ENCODE results near the gene HEXIM1.

HEXIM1 gene, protein sequence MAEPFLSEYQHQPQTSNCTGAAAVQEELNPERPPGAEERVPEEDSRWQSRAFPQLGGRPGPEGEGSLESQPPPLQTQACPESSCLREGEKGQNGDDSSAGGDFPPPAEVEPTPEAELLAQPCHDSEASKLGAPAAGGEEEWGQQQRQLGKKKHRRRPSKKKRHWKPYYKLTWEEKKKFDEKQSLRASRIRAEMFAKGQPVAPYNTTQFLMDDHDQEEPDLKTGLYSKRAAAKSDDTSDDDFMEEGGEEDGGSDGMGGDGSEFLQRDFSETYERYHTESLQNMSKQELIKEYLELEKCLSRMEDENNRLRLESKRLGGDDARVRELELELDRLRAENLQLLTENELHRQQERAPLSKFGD

DNA sequence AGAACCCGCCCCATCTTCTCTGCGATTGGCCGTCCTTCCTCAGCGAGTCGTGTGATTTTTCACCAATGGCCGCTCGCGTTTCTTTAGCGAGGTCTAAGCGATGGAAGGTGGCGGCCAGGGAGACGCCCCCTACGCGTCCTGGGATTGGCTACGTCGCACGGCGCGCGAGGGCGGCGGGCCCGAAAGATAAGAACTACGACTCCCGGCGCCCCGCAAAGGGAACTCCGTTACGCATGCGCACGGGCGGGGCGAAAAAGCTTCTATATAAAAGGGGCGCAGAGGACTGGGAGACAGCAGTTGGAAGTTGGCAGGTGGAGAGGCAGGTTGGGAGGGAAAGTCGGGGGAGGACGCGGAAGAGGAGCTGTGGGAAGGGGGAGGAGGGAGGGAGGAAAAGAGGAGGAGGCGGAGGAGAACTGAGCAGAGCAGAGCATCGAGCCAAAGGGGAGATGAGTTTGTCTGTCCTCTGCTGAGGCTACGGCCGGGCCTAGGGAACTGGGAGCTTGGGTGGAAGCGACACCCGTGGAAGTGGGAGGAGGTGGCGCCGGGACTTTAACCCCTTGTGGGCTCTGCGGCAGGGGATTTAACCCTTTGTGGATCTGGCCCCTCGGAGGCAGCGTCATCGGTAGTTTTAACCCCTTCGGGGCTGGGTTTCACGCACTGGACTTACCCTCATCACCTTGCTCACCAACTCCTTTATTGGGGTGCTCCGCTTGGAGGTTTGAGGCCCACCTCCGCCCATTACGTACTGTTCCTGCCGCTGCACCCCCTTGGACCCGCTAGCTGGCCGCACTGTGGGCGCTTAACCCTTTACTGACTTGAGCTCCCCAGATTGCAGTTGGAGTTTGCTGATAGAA lies at the start of gene HEXIM1:
Gene HEXIM1 (plus strand): TSS at position 293 of the 854 bp plus-strand sequence. CDS start 716 bp downstream, outside the sequence.
- peaks cover 18% of the 10 kb centered on the region for H3K4me1 Mint-ChIP-seq (ENCODE audit: low read depth)
- H3K27me3 Mint-ChIP-seq (ENCODE audit: low read depth), result peaks cover 3% of the 10 kb centered on the region
- no peaks in the 10 kb centered on the region for H3K9me3 Mint-ChIP-seq
- DNase-seq (ENCODE audit: low spot score), result peak; percentile 99
- peak within 1 kb of the TSS; percentile 99 for H3K4me3 Mint-ChIP-seq
- peaks cover 23% of the 10 kb centered on the region for H3K36me3 Mint-ChIP-seq (ENCODE audit: low read depth)
- H3K27ac Mint-ChIP-seq, result peak within 1 kb of the TSS; percentile 100

DNA sequence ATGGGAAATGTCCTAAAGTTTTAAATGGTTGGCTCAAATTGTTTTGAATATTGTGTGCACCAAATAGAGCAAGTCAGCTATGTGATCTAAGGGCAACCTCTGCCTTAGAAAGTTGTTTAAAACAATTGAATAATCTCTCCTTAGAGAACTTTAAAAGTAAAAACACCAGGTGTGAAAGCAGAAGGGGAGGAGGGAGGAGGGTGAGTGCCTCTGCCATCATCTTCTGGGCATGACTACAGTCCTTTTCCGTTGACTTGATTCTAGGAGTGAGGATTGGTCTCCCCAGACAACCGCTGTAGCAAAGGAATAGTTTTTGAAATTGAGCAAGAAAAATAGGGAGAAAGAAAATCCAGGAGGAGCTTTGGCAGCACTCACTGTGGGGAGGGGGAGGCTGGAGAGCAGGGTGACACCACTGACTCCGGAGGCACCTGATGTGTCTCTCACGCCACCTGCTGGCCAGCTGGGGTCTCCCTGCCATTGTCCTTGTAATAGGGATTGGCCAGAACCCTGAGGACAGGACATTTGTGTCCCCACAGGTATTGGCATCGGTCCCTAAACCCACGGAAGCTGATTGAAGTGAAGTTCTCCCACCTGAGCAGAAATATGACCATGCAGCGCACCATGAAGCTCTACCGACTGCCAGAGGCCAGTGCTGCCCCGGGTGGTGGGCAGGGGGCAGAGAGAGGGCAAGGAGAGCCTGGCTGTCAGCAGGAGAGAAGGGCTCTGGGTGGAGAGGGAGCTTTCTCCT lies 49.2 kb upstream of the HEXIM1 start:
- H3K4me3 Mint-ChIP-seq, result no peak overlapping the region
- peaks cover 58% of the 10 kb centered on the region for H3K36me3 Mint-ChIP-seq (ENCODE audit: low read depth)
- H3K4me1 Mint-ChIP-seq (ENCODE audit: low read depth), result no peaks in the 10 kb centered on the region
- no peaks in the 10 kb centered on the region for H3K9me3 Mint-ChIP-seq
- H3K27me3 Mint-ChIP-seq (ENCODE audit: low read depth), result no peaks in the 10 kb centered on the region
- no peak overlapping the region for H3K27ac Mint-ChIP-seq
- peak; percentile 62 for DNase-seq (ENCODE audit: low spot score)

DNA sequence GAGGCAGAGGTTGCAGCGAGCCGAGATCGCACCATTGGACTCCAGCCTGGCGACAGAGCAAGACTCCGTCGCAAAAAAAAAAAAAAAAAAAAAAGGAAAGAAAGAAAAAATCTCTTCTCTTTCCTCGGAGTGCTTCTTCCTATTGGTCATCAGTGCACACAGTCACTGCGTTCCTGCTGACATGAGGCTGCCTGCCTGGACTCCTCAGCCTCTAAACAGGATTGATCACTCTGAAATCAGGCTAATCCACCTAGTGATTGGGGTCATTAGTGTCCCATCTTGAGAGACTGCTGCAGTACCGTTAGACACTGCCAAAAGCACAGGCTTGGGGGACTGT lies 46.8 kb upstream of the HEXIM1 start:
- Mint-ChIP-seq H3K27me3 (ENCODE audit: low read depth) (no peaks in the 10 kb centered on the region), H3K4me1 (ENCODE audit: low read depth) (no peaks in the 10 kb centered on the region), H3K9me3 (no peaks in the 10 kb centered on the region), H3K4me3 (no peak overlapping the region), H3K27ac (no peak overlapping the region), H3K36me3 (ENCODE audit: low read depth) (peaks cover 52% of the 10 kb centered on the region)
- no peak for DNase-seq (ENCODE audit: low spot score)

DNA sequence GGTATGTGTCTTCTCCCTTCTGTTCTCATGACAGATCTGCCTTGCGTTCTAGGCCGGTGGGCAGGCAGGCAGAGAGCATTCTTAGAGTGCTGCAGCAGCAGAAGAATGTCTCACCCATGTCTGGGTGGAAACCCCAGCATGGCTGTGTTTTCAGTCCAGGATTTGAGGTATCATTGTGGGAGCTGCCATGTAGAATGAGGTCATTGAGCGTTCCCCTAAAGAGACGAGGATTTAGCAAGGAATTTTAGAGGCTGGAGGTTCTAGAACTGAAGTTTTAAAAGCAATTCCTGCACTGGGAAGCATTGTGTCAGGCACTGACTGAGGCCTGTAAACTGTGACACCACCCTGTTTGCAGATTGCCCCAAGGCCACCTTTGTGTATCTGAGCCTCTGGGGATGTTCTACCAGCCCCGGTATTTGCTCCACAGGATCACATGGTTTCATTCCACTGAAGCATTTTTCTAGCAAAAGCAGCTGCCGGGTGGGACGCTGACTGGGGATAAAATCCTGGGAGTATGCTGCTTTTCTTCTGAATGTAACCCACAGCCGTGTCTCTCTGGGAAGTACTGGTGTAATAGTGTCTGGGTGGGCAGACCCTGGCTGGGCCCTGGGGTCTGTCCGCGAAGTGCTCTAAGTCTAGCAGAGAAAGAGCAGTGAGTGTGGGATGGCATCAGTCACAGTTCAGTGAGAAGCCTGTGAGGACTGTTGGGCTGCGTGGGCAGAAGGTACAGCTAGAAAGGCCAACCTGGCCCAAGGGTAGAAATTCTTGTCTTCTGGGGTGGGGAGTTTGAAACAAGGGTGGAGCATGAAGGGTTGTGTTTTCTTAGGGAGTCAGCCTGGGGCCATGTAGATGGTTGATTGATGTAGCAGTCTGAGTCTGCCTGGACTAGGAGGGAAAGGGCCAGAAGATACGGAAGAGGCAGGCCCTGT lies 46.1 kb upstream of the HEXIM1 start:
- Mint-ChIP-seq H3K27ac (no peak overlapping the region), H3K9me3 (no peaks in the 10 kb centered on the region), H3K27me3 (ENCODE audit: low read depth) (no peaks in the 10 kb centered on the region), H3K4me1 (ENCODE audit: low read depth) (no peaks in the 10 kb centered on the region), H3K4me3 (no peak overlapping the region), H3K36me3 (ENCODE audit: low read depth) (peaks cover 54% of the 10 kb centered on the region)
- DNase-seq (ENCODE audit: low spot score), result no peak

DNA sequence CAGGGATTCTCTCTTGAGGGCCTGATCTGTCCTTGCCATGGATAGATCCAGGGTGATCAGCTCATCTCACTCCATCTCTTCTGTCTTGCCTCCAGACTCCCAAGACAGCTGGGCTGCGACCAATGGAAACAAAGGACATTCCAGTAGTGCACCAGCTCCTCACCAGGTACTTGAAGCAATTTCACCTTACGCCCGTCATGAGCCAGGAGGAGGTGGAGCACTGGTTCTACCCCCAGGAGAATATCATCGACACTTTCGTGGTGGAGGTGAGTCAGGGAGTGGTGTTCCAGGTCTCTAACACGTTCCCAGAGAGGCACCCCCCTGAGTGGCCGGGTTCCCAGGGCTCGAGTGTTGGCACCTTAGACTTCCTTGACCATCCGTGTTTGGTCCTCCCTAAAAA lies 45.4 kb upstream of the HEXIM1 start:
- Mint-ChIP-seq H3K27me3 (ENCODE audit: low read depth) (no peaks in the 10 kb centered on the region), H3K4me3 (no peak overlapping the region), H3K36me3 (ENCODE audit: low read depth) (peaks cover 51% of the 10 kb centered on the region), H3K4me1 (ENCODE audit: low read depth) (no peaks in the 10 kb centered on the region), H3K9me3 (no peaks in the 10 kb centered on the region), H3K27ac (no peak overlapping the region)
- no peak for DNase-seq (ENCODE audit: low spot score)

DNA sequence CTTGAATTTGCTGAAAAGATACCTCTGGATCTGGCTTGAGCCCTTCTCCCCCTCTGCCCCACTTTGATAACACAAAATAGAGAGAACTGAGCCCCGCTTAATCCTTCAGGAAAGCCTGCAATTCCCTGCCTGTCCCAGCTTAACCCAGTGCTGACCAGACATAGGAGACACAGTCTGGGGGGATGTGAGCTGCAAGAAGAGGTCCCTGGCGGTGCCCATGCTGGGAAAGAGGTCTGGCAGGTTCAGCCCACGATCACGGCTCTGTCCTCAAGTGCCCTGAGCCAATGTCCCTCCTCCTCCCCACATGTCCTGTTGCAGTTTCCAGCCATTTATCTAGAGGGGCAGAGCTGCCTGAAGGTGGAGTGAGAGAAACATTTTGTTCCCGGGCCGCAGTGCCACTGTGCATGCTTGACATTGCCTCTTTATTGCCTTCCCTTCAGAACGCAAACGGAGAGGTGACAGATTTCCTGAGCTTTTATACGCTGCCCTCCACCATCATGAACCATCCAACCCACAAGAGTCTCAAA lies 44.9 kb upstream of the HEXIM1 start:
- no peak for DNase-seq (ENCODE audit: low spot score)
- Mint-ChIP-seq H3K4me3 (no peak overlapping the region), H3K9me3 (no peaks in the 10 kb centered on the region), H3K27ac (peak overlapping the region; percentile 10), H3K4me1 (ENCODE audit: low read depth) (no peaks in the 10 kb centered on the region), H3K27me3 (ENCODE audit: low read depth) (no peaks in the 10 kb centered on the region), H3K36me3 (ENCODE audit: low read depth) (peaks cover 49% of the 10 kb centered on the region)

DNA sequence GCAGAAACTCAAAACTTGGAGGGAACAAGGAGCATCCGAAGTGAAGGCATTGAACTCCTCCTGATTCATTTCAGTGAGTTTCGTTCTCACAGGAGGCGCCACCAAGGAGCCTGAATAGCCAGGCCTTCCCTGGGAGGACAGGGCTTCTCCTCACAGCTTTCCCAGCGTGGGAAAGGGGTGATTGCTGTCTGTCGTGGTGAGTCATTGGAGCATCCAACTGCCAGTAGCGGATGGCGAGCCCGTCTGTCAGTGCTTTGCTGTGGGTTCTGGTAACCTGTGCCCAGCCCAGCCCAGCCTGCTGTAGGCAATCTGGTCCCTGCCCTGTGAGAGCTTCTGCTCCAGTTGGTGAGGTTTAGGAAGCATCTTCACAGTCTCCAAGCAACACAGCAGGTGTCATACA lies 44.2 kb upstream of the HEXIM1 start:
- Mint-ChIP-seq H3K36me3 (ENCODE audit: low read depth) (peaks cover 52% of the 10 kb centered on the region), H3K9me3 (no peaks in the 10 kb centered on the region)

DNA sequence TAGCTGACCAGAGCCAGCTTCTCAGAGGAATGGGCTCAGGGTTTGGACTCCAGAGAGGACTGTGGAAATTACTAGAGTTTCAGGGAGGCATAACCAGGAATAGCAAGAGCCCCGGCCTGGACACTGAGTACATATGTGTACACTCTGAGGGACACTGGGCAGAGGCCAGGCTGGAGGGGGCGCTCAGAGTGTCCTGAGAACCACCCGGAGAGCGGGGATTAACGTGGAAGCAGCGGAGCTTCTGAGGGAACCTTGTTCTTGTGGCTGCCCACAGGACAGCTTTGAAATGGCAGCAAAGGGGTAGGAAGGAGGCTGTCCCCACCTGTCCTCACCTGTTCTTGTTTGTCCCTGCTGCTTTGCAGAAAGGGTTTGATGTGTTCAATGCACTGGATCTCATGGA lies 43.8 kb upstream of the HEXIM1 start:
- H3K4me1 Mint-ChIP-seq (ENCODE audit: low read depth), result no peaks in the 10 kb centered on the region
- no peak for DNase-seq (ENCODE audit: low spot score)
- no peak overlapping the region for H3K4me3 Mint-ChIP-seq
- no peak overlapping the region for H3K27ac Mint-ChIP-seq
- peaks cover 48% of the 10 kb centered on the region for H3K36me3 Mint-ChIP-seq (ENCODE audit: low read depth)
- no peaks in the 10 kb centered on the region for H3K9me3 Mint-ChIP-seq
- no peaks in the 10 kb centered on the region for H3K27me3 Mint-ChIP-seq (ENCODE audit: low read depth)

More for the DNA sequence above, 44.2 kb upstream of the HEXIM1 start:
- no peaks in the 10 kb centered on the region for H3K4me1 Mint-ChIP-seq (ENCODE audit: low read depth)
- no peak for DNase-seq (ENCODE audit: low spot score)
- H3K27ac Mint-ChIP-seq, result no peak overlapping the region
- no peak overlapping the region for H3K4me3 Mint-ChIP-seq
- H3K27me3 Mint-ChIP-seq (ENCODE audit: low read depth), result no peaks in the 10 kb centered on the region

DNA sequence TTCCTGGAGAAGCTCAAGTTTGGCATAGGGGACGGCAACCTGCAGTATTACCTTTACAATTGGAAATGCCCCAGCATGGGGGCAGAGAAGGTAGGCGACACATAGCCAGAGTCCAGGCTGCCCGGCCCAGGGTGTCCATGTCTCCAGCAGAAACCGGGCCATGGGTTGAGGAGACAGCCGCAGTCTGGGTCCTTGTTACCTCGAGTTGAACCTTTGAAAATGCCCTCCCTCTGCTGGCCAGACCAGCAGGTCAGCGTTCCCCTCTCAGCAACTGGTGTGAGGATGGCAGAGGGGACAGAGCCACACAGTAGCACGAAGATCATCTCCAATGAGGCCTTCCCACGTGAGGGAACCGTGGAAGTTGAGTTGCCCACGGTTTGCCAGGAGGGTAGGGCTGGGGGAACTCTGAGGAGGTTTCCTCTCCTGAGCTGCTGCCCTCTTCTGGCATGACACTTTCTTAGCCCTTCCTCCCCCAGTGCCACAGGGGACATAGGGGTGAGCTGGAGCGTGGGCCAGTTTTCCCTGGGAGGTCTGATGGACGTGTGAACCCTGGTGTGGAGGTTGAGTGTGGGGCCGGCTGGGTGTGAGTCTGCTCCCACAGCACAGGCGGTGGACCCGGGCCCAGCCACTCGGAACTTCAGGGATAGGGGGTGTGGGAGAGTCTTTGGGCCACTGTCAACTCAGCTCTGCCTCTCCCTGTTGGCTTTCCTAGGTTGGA lies 43.2 kb upstream of the HEXIM1 start:
- Mint-ChIP-seq H3K9me3 (no peaks in the 10 kb centered on the region), H3K36me3 (ENCODE audit: low read depth) (peaks cover 48% of the 10 kb centered on the region), H3K27me3 (ENCODE audit: low read depth) (no peaks in the 10 kb centered on the region), H3K27ac (no peak overlapping the region), H3K4me3 (no peak overlapping the region), H3K4me1 (ENCODE audit: low read depth) (no peaks in the 10 kb centered on the region)
- DNase-seq (ENCODE audit: low spot score), result no peak

DNA sequence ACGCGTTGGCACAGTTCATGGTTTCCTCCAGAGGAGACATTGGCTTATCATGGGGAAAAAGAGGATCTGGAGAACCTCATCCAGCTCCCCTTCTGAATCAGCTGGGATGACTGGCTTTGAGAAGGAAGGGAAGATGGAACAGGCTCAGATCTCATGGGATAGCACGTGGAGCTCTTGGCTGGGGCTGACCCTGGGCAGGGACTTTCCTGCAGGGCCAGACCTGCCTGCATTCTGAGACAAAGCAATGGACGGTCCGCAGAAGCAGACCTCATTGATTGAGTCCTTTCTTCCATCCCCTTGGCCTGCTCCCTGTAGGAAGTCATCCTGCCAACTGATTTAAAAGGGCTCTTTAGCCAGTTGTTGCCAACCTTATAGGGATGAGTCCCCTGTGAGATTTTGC lies 42.2 kb upstream of the HEXIM1 start:
- Mint-ChIP-seq H3K36me3 (ENCODE audit: low read depth) (peaks cover 48% of the 10 kb centered on the region), H3K27ac (no peak overlapping the region), H3K4me3 (no peak overlapping the region), H3K4me1 (ENCODE audit: low read depth) (no peaks in the 10 kb centered on the region), H3K9me3 (no peaks in the 10 kb centered on the region), H3K27me3 (ENCODE audit: low read depth) (no peaks in the 10 kb centered on the region)
- DNase-seq (ENCODE audit: low spot score), result no peak

DNA sequence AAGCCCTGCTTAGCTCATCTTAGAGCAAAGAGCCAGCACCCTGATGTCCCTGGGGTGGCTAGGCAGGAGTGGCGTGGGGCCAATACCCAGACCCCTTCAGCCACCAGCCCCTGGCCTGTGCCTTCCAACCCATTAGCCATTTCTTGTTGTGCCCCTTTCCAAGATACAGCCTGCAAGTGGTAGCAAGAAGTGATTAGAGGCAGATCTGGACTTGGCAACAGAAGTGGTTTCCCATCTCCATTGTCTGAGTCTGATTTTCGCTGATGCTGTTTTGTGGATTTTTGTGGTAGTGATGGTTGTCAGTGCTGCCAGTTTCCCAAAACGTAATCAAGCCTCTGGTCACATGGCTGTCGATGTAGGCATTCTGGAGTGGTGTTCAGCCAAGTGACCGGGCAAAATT lies 41.7 kb upstream of the HEXIM1 start:
- Mint-ChIP-seq H3K27ac (no peak overlapping the region), H3K4me3 (no peak overlapping the region), H3K27me3 (ENCODE audit: low read depth) (no peaks in the 10 kb centered on the region), H3K4me1 (ENCODE audit: low read depth) (no peaks in the 10 kb centered on the region), H3K9me3 (no peaks in the 10 kb centered on the region), H3K36me3 (ENCODE audit: low read depth) (peaks cover 47% of the 10 kb centered on the region)
- no peak for DNase-seq (ENCODE audit: low spot score)

DNA sequence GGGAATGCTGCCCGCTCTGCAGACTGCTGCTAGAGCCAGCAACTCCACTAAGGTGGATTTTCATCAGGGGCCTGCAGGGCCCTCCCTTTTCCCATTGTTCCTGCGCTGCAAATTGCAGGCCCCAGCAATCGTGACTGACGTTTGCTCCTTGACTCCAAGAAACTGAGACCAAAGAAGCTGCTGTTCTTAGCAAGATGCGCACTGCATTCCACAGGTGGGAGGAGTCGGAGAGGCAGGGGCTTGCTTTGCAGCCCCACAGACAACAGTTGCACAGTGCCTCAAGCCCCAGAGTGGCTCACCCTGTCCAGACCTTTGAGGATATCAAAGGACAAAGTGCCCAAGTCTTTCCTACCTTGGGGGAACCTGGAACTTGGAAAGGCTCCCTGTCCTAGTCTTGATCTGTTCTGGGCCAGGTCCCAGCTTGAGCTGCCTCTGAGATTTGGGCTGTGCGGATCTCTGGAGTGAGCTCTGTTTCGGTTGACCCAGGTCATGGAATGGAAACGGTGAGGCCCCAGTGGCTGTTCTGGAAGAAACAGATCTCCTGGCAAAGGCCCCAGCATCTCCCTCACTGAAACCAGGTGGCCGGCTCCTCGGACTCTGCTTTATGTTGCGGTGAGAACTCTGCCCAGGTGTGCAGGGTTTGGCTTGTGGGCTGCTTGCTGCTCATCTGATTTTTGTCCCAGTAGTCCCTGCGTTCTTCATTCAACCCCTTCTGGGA lies 40.8 kb upstream of the HEXIM1 start:
- peaks cover 40% of the 10 kb centered on the region for H3K36me3 Mint-ChIP-seq (ENCODE audit: low read depth)
- DNase-seq (ENCODE audit: low spot score), result no peak
- H3K9me3 Mint-ChIP-seq, result no peaks in the 10 kb centered on the region
- H3K27me3 Mint-ChIP-seq (ENCODE audit: low read depth), result no peaks in the 10 kb centered on the region
- H3K4me1 Mint-ChIP-seq (ENCODE audit: low read depth), result no peaks in the 10 kb centered on the region
- H3K4me3 Mint-ChIP-seq, result no peak overlapping the region
- no peak overlapping the region for H3K27ac Mint-ChIP-seq

All from T-helper 2 cell treated with Interferon-gamma antibody and Interleukin-4, amounts not matched to agents 5 μg/mL and 100 μg/mL, for 36 hours (primary cell).